SKM-1 treated with dmso at 0.1 percent for 144 hours (cell line): ENCODE data around the gene LRRC34.

Experiments used
- DNase-seq: peaks from one replicate; lab custom pipeline; 2025; ENCODE audit not compliant: unreplicated experiment; lab: John Stamatoyannopoulos, UW

LRRC34 gene

GRCh38 chr3:169815590-169816150, 3.0 kb upstream of the LRRC34 start:
- no peak for DNase-seq

GRCh38 chr3:169813757-169814517, 1.2 kb upstream of the LRRC34 start:
- DNase-seq = peak; percentile 83

GRCh38 chr3:169813278-169813677, 574 bp upstream of the LRRC34 start:
- no peak for DNase-seq

- peak; percentile 22 for DNase-seq
These were observed 923 bp downstream of the LRRC34 start for GRCh38 chr3:169811631-169812331.

GRCh38 chr3:169809230-169809795, 3.4 kb downstream of the LRRC34 start:
- DNase-seq = no peak

- no peak for DNase-seq
These were observed 8.0 kb downstream of the LRRC34 start for GRCh38 chr3:169804681-169805080.

GRCh38 chr3:169792359-169792758, 20.3 kb downstream of the LRRC34 start:
- DNase-seq = no peak

GRCh38 chr3:169790687-169791429, 21.8 kb downstream of the LRRC34 start:
- DNase-seq = no peak

- no peak for DNase-seq
These were observed 22.5 kb downstream of the LRRC34 start for GRCh38 chr3:169790219-169790618.

GRCh38 chr3:169787791-169788190, 24.9 kb downstream of the LRRC34 start:
- DNase-seq = no peak

GRCh38 chr3:169787120-169787519, 25.6 kb downstream of the LRRC34 start:
- no peak for DNase-seq

- DNase-seq = no peak
These were observed 31.4 kb downstream of the LRRC34 start for GRCh38 chr3:169781209-169781855.

GRCh38 chr3:169780742-169781141, 32.0 kb downstream of the LRRC34 start:
- DNase-seq = no peak

- no peak for DNase-seq
These were observed 34.9 kb downstream of the LRRC34 start for GRCh38 chr3:169777822-169778221.

GRCh38 chr3:169774186-169774585, 38.5 kb downstream of the LRRC34 start:
- DNase-seq = no peak

GRCh38 chr3:169772897-169773816, 39.5 kb downstream of the LRRC34 start, which contains the start of gene MYNN:
MYNN (plus strand) TSS chr3:169773396; CDS start chr3:169774296, 900 bp downstream.
- peak; percentile 91 for DNase-seq

GRCh38 chr3:169772305-169772896, 40.3 kb downstream of the LRRC34 start:
- DNase-seq = peak; percentile 67

- DNase-seq = peak; percentile 90
These were observed 41.0 kb downstream of the LRRC34 start for GRCh38 chr3:169771497-169772304.
